Suprapubic skin (tissue), 4 donors: Measurements from ENCODE around the gene SCAANT1. TPM values are rescaled to one million over a fixed set of nuclear protein-coding genes. Genes with fewer than 3 reads are reported as not detected.

Experiments used
- DNase-seq, 2 donors: peaks; one replicate each; pipeline ENCODE4 v3.0.0-alpha.2; 2019; ENCODE audit warnings: low spot score in 2 of 2
- H3K27ac ChIP-seq: fragments of 200-600 bp; sonication (generic); one replicate; pipeline ENCODE4 v1.5.1; 2019
- H3K27me3 ChIP-seq: fragments of 200-600 bp; sonication (generic); one replicate; pipeline ENCODE4 v1.5.1; 2019
- H3K36me3 ChIP-seq: fragments of 200-600 bp; sonication (generic); one replicate; pipeline ENCODE4 v1.5.1; 2019
- H3K4me1 ChIP-seq: fragments of 200-600 bp; sonication (generic); one replicate; pipeline ENCODE4 v1.5.1; 2019
- H3K4me3 ChIP-seq: fragments of 200-600 bp; sonication (generic); one replicate; pipeline ENCODE4 v1.5.1; 2019; ENCODE audit warnings: mild to moderate bottlenecking
- H3K9me3 ChIP-seq: fragments of 200-600 bp; sonication (generic); one replicate; pipeline ENCODE4 v1.5.1; 2019
- EP300 ChIP-seq: sonication (generic); formaldehyde crosslinking; IDR thresholded peaks from one replicate; pipeline ENCODE4 v1.6.1; 2017; ENCODE audit warnings: antibody characterized with exemption
- POLR2A ChIP-seq, 2 donors: fragments of 450-650 bp; IDR thresholded peaks; one replicate each; pipeline ENCODE4 v1.6.1; 2017; ENCODE audit warnings: antibody characterized with exemption in 2 of 2, mild to moderate bottlenecking in 2 of 2, moderate library complexity in 2 of 2
- POLR2AphosphoS5 ChIP-seq, 3 donors: sonication (generic); formaldehyde crosslinking; IDR thresholded peaks; one replicate each; pipeline ENCODE4 v1.6.1; 2017; ENCODE audit warnings: antibody characterized with exemption in 3 of 3
- WGBS: methylation state at CpG from one replicate; pipeline ENCODE4 v1.1.5; 2018; 5-methylcytosine and 5-hydroxymethylcytosine counted together
- total RNA-seq, 4 donors: library from RNA; depleted of rRNA; stranded (reverse); fragments of >200 nt; gene quantifications; one replicate each; pipeline ENCODE4 v1.1.0, GENCODE V29; 2016
- TF ChIP-seq, protein P1 (sequence below), 2 donors: fragments of 200-600 bp in 1 of 2; fragments of 450-650 bp in 1 of 2; sonication (generic) in 1 of 2; IDR thresholded peaks; one replicate each; pipeline ENCODE4 v1.5.1; 2016 to 2019; ENCODE audit warnings: antibody characterized with exemption in 2 of 2, mild to moderate bottlenecking in 1 of 2, moderate library complexity in 1 of 2

Gene SCAANT1
- total RNA-seq, 4 donors from 2014 or later = not detected

- no peaks in the 10 kb centered on the region for H3K27me3 ChIP-seq
- no peaks in the 10 kb centered on the region for H3K9me3 ChIP-seq
- peaks cover 39% of the 10 kb centered on the region for H3K36me3 ChIP-seq
- no peak for DNase-seq
- no peak overlapping the region for H3K27ac ChIP-seq
- TF ChIP-seq, protein P1, sequence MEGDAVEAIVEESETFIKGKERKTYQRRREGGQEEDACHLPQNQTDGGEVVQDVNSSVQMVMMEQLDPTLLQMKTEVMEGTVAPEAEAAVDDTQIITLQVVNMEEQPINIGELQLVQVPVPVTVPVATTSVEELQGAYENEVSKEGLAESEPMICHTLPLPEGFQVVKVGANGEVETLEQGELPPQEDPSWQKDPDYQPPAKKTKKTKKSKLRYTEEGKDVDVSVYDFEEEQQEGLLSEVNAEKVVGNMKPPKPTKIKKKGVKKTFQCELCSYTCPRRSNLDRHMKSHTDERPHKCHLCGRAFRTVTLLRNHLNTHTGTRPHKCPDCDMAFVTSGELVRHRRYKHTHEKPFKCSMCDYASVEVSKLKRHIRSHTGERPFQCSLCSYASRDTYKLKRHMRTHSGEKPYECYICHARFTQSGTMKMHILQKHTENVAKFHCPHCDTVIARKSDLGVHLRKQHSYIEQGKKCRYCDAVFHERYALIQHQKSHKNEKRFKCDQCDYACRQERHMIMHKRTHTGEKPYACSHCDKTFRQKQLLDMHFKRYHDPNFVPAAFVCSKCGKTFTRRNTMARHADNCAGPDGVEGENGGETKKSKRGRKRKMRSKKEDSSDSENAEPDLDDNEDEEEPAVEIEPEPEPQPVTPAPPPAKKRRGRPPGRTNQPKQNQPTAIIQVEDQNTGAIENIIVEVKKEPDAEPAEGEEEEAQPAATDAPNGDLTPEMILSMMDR (IDR thresholded peaks at IDR 0.05) = no peak
- no peak for TF ChIP-seq POLR2A (IDR thresholded peaks at IDR 0.05)
- TF ChIP-seq EP300 = no peak
- TF ChIP-seq POLR2AphosphoS5 (IDR thresholded peaks at IDR 0.05) = no peak
- H3K4me1 ChIP-seq = peaks cover 2% of the 10 kb centered on the region
- H3K4me3 ChIP-seq = no peak overlapping the region
- WGBS = 91% methylated on average over 2 of the region's 2 CpGs
These were observed 10.5 kb upstream of the SCAANT1 start for GRCh38 chr3:63922491-63923199.

DNA sequence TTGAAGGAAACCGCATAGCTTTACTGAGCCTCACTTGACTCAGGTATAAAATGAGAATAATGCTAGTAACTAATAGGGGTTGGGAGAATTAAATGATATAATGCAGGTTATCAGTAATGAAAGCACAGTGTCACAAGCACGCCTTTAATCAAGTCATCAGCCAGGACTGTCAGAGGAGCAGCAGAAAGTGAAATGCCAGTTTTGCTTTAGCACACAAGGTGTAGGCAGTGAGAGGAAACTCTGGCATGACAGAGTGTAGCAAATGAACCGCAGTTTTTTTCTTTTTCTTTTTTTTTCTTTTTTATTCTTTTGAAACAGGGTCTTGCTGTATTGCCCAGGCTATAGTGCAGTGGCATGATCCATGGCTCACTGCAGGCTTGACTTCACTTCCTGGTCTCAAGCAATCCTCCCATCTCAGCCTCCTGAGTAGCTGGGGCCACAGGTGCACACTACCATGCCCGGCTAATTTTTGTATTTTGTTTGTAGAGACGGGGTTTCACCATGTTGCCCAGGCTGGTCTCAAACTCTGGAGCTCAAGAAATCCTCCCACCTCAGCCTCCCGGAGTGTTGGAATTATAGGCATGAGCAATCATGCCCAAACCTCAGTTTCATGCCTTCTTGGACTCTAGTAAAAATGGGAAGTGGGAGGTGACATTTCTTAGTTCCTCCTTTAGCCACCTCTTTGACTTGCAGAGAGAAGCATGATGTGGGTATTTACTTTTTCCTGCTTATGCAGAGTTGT is 9.7 kb upstream of the SCAANT1 start:
- Histone ChIP-seq H3K27ac (no peak overlapping the region), H3K4me3 (no peak overlapping the region), H3K4me1 (peaks cover 2% of the 10 kb centered on the region), H3K9me3 (no peaks in the 10 kb centered on the region), H3K27me3 (no peaks in the 10 kb centered on the region), H3K36me3 (peaks cover 45% of the 10 kb centered on the region)
- 75% methylated on average over 6 of the region's 6 CpGs for WGBS
- no peak for DNase-seq
- TF ChIP-seq, protein P1 (IDR thresholded peaks at IDR 0.05) = no peak
- TF ChIP-seq EP300 = no peak
- no peak for TF ChIP-seq POLR2A (IDR thresholded peaks at IDR 0.05)
- TF ChIP-seq POLR2AphosphoS5 (IDR thresholded peaks at IDR 0.05) = no peak

DNA sequence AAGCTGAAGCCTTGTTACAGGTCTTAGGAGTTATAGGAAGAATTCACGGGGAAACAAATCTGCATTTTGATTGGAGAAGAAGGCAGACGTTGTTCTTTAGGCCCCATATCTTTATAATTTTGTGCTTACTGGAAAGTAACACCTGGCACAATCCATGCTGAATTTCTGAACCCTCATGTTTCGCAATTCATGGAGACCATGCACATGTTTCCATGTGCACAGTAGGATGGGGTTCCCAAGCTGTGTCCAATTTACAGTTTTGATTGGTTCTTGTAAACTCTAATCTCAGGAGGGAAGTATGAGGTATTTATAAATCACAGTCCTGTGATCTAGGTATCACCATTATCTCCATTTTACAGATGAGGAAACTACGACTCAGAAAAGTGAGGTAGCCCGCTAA is 7.8 kb upstream of the SCAANT1 start:
- WGBS = 96% methylated on average over 5 of the region's 5 CpGs
- Histone ChIP-seq H3K36me3 (peaks cover 37% of the 10 kb centered on the region), H3K27me3 (no peaks in the 10 kb centered on the region), H3K4me1 (peaks cover 5% of the 10 kb centered on the region), H3K9me3 (no peaks in the 10 kb centered on the region), H3K4me3 (no peak overlapping the region), H3K27ac (no peak overlapping the region)
- DNase-seq = no peak
- TF ChIP-seq, protein P1 (IDR thresholded peaks at IDR 0.05) = no peak
- TF ChIP-seq EP300 = no peak
- no peak for TF ChIP-seq POLR2AphosphoS5 (IDR thresholded peaks at IDR 0.05)
- no peak for TF ChIP-seq POLR2A (IDR thresholded peaks at IDR 0.05)

DNA sequence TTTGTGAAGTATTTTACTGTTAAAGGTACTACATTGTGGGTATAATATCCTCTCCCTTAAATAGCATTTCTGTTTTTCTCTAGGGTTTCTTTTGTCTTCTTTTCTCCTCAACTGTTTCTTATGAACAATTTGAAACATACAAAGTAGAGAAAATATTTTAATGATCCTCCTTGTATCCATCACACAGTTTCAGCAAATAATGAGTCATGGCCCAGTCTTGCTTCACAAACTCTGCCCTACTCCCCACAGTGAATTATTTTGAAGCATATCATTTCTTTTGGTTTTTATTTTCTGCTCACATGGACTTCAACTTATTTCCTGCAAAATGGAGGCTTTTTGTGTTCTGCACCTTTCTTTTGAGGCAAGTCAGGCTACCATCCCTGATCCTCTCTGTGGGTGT is 6.1 kb upstream of the SCAANT1 start:
- peaks cover 20% of the 10 kb centered on the region for H3K4me1 ChIP-seq
- H3K27me3 ChIP-seq = no peaks in the 10 kb centered on the region
- H3K36me3 ChIP-seq = peaks cover 37% of the 10 kb centered on the region
- TF ChIP-seq POLR2AphosphoS5 (IDR thresholded peaks at IDR 0.05) (no peak), EP300 (no peak), POLR2A (IDR thresholded peaks at IDR 0.05) (no peak)
- TF ChIP-seq, protein P1 (IDR thresholded peaks at IDR 0.05) = no peak
- H3K9me3 ChIP-seq = no peaks in the 10 kb centered on the region
- DNase-seq = no peak
- H3K4me3 ChIP-seq = no peak overlapping the region
- H3K27ac ChIP-seq = no peak overlapping the region

- H3K4me1 ChIP-seq = peaks cover 29% of the 10 kb centered on the region
These were observed 2.1 kb upstream of the SCAANT1 start for GRCh38 chr3:63914312-63914711.

More at GRCh38 chr3:63914312-63914711, 2.1 kb upstream of the SCAANT1 start:
- 25% methylated on average over 5 of the region's 5 CpGs for WGBS
- no peaks in the 10 kb centered on the region for H3K9me3 ChIP-seq
- no peak for DNase-seq
- no peaks in the 10 kb centered on the region for H3K27me3 ChIP-seq
- H3K4me3 ChIP-seq = peak overlapping the region; percentile 92
- TF ChIP-seq EP300 (no peak), POLR2A (IDR thresholded peaks at IDR 0.05) (no peak), POLR2AphosphoS5 (IDR thresholded peaks at IDR 0.05) (no peak)
- TF ChIP-seq, protein P1 (IDR thresholded peaks at IDR 0.05) = no peak
- peak overlapping the region; percentile 97 for H3K27ac ChIP-seq
- H3K36me3 ChIP-seq = peaks cover 23% of the 10 kb centered on the region
